ENCODE measurements around the gene MPO. TPM values are rescaled to one million over a fixed set of nuclear protein-coding genes. Genes with fewer than 3 reads are reported as not detected.

The MPO gene
- total and polyA plus RNA-seq, 10 of the 15 experiments (the other 5 are each of a cell fraction or from before 2014, with no cell fraction given), result 0.06 to 0.49 (median 0.14) TPM

- WGBS (ENCODE audit: insufficient coverage, insufficient replicate concordance, low lambda C conversion rate, missing lambda C conversion rate), result 68% methylated on average over 32 of the region's 32 CpGs
- no peak overlapping the region for H3K4me3 ChIP-seq
- no peak for FAIRE-seq
- H3K27me3 ChIP-seq (replicated peaks in 1 of 2; ENCODE audit: control insufficient read depth in 2 of 2, insufficient read depth in 2 of 2, low read length in 1 of 2), result no peaks in the 10 kb centered on the region
- SMC1A ChIA-PET (ENCODE audit: uncharacterized antibody, unreplicated experiment), result interaction anchor here (1.4 kb wide), 1 partner anchor 36 kb away, joined by 3 read pairs; no protein-coding TSS in a partner anchor
- in situ Hi-C loops (cut with MboI), result no loop called here
- H3K9me3 ChIP-seq (replicated peaks; ENCODE audit: control insufficient read depth, insufficient read depth, low read length), result no peaks in the 10 kb centered on the region
- RAD21 ChIA-PET (ENCODE audit: unreplicated experiment), result interaction anchor here (0.5 to 1.5 kb wide), 3 partner anchors 9 to 293 kb away, joined by 3 to 4 read pairs (median 4); no protein-coding TSS in a partner anchor
- DNase-seq (ENCODE audit: low read depth, low spot score), result no peak
- no peak overlapping the region for H3K4me2 ChIP-seq (ENCODE audit: control insufficient read depth, insufficient read depth)
- H2AFZ ChIP-seq (ENCODE audit: control insufficient read depth, low read depth, low read length), result no peak overlapping the region
- no peaks in the 10 kb centered on the region for H3K4me1 ChIP-seq (ENCODE audit: control insufficient read depth, insufficient read depth, low read length)
- H3K9ac ChIP-seq (ENCODE audit: control insufficient read depth, insufficient read depth, low read length), result no peak overlapping the region
- TF ChIP-seq CTCF (IDR thresholded peaks at IDR 0.05 in 2 of 3, conservative IDR thresholded peaks at IDR 0.05 in 1 of 3; ENCODE audit: control insufficient read depth in 2 of 3, extremely low read depth in 1 of 3, insufficient read depth in 1 of 3, low read depth in 3 of 3, low read length in 3 of 3) (peak in 2 of 3 experiments; percentile 22 to 33; a peak in 3 of 6 replicates), SIX5 (IDR thresholded peaks at IDR 0.05; ENCODE audit: low read depth, low read length, severe bottlenecking) (no peak), POLR2A (IDR thresholded peaks at IDR 0.05; ENCODE audit: low read depth, low read length) (0 out of 2 replicates have a peak, but pooled peaks have one; percentile 4)
- intact Hi-C loops (cut with micrococcal nuclease; ENCODE audit: unreplicated experiment), result no loop called here
- no peaks in the 10 kb centered on the region for H4K20me1 ChIP-seq (ENCODE audit: control insufficient read depth, insufficient read depth)
- ATAC-seq, result peak; percentile 50
- no peaks in the 10 kb centered on the region for H3K79me2 ChIP-seq (ENCODE audit: control insufficient read depth, insufficient read depth, low read length)
- 0 out of 4 replicates have a peak, but pooled peaks cover 0 to 1% of the 10 kb centered on the region in 2 experiments for H3K36me3 ChIP-seq (ENCODE audit: control insufficient read depth in 2 of 2, insufficient read depth in 2 of 2, low read length in 1 of 2)
- no TSS peak for BruUV-seq (replicated peaks)
- CTCF ChIA-PET, result interaction anchor here (0.9 to 2.7 kb wide), 5 partner anchors 9 to 139 kb away, joined by 3 to 7 read pairs (median 3); partner anchors contain the start of gene RNF43
- POLR2A ChIA-PET, result interaction anchor here (0.6 kb wide), 1 partner anchor 36 kb away, joined by 3 read pairs; no protein-coding TSS in a partner anchor
- no peak overlapping the region for H3K27ac ChIP-seq (ENCODE audit: control insufficient read depth, insufficient read depth)
Measured at GRCh38 chr17:58308173-58308984, 27.6 kb upstream of the MPO start.

Data from GM12878 (cell line).